Heart left ventricle (tissue), 16 donors: ENCODE measurements around the gene TNFAIP8L3. TPM values are rescaled to one million over a fixed set of nuclear protein-coding genes. Genes with fewer than 3 reads are reported as not detected.

Experiments
- ATAC-seq, 4 donors: fragments of 200-7000 bp; cut with Tn5 transposase; one replicate each; pipeline ENCODE4 v1.9.1; 2020 to 2022; ENCODE audit warnings: moderate library complexity in 4 of 4, mild to moderate bottlenecking in 3 of 4, moderate number of reproducible peaks in 1 of 4
- DNase-seq, 5 donors: peaks; one replicate each; pipeline ENCODE4 v3.0.0-alpha.2; 2020
- H3K27ac ChIP-seq, 12 donors: fragments of 200-600 bp; sonication (generic) in 4 of 12; one replicate each; pipeline versions ENCODE4 v1.5.0 to v1.8.0; 2016 to 2022; ENCODE audit warnings: mild to moderate bottlenecking in 2 of 12
- H3K27me3 ChIP-seq, 9 donors: fragments of 200-600 bp; sonication (generic) in 2 of 9; one replicate each; pipeline versions ENCODE4 v1.5.1 to v1.8.0; 2016 to 2022; ENCODE audit warnings: mild to moderate bottlenecking in 3 of 9
- H3K36me3 ChIP-seq, 9 donors: fragments of 200-600 bp; sonication (generic) in 2 of 9; one replicate each; pipeline versions ENCODE4 v1.5.0 to v1.8.0; 2018 to 2022; ENCODE audit warnings: mild to moderate bottlenecking in 2 of 9
- H3K4me1 ChIP-seq, 12 donors: fragments of 200-600 bp; sonication (generic) in 4 of 12; one replicate each; pipeline versions ENCODE4 v1.5.0 to v1.8.0; 2016 to 2022; ENCODE audit warnings: mild to moderate bottlenecking in 3 of 12
- H3K4me3 ChIP-seq, 12 donors: fragments of 200-600 bp; sonication (generic) in 4 of 12; one replicate each; pipeline versions ENCODE4 v1.5.0 to v1.8.0; 2017 to 2022; ENCODE audit warnings: mild to moderate bottlenecking in 9 of 12, moderate library complexity in 4 of 12
- H3K9me3 ChIP-seq, 12 donors: fragments of 200-600 bp; sonication (generic) in 4 of 12; one replicate each; pipeline versions ENCODE4 v1.5.0 to v1.8.0; 2016 to 2022; ENCODE audit warnings: mild to moderate bottlenecking in 1 of 12
- POLR2A ChIP-seq, 2 donors: fragments of 450-650 bp; IDR thresholded peaks; one replicate each; pipeline ENCODE4 v1.6.1; 2017; ENCODE audit warnings: antibody characterized with exemption in 2 of 2, mild to moderate bottlenecking in 2 of 2, moderate library complexity in 2 of 2
- WGBS, 4 donors: extraction: QIAGEN DNeasy Blood & Tissue Kit in 2 of 4; methylation state at CpG; one replicate each; pipeline versions ENCODE4 v1.1.5 to v1.1.7; 2013 to 2018; 5-methylcytosine and 5-hydroxymethylcytosine counted together
- intact Hi-C, 10 donors: fragments of 100-400 bp; cut with DNase I; formaldehyde crosslinking; loops; one replicate each; pipeline versions ENCODE4 v1.11.1 to v1.14.2; 2022
- polyA plus RNA-seq, 2 donors: library from polyadenylated mRNA; stranded (reverse); fragments of 200-250 nt; gene quantifications; one replicate each; pipeline ENCODE4 v1.2.3, GENCODE V29; 2013
- total RNA-seq, 9 donors: library from RNA; depleted of rRNA in 2 of 9; stranded (reverse); fragments of >200 nt in 2 of 9; fragmentation: NEBNext Ultra II Directional in 3 of 9; extraction: Animal tissue kit (Norgen Biotek cat#: 25700) in 3 of 9; gene quantifications; one replicate each; pipeline versions ENCODE4 v1.1.0 to v1.2.4, GENCODE V29; 2016 to 2023
- TF ChIP-seq, protein P1 (sequence below), 12 donors: fragments of 200-600 bp; sonication (generic) in 4 of 12; IDR thresholded peaks; one replicate each; pipeline versions ENCODE4 v1.5.0 to v1.8.0; 2018 to 2022; ENCODE audit warnings: antibody characterized with exemption in 12 of 12, mild to moderate bottlenecking in 5 of 12
- donor health status: ischemic (EF 13 %, LVEDD 7.1; RV severe dilation, severe dysfunction).
- donor health status: healthy with polysubstance abuse.
- donor health status: DM: no; HTN: yes; CAD: no.
- donor health status: DM: no; HTN: no; CAD: no.
- donor health status: ischemic (EF 25% LVEDD 6.9; RV normal size, moderate dysfunction).
- donor health status: ischemic (EF 25% LVEDD 5.7; RV mildly dilated, moderate dysfunction).
- donor health status: healthy.
- donor health status: DM: yes; HTN: yes; CAD: no.
- donor health status: ischemic (EF 35%, LVEDD 5.7; RV mildly dilated, moderate dysfunction).
- donor health status: nonischemic (EF 11% LVEDD 7.7; RV severe dilation, severe dysfunction).
- donor health status: DM: yes; HTN: yes; CAD: no.
- donor health status: PGD.
- donor health status: ischemic (EF 29% LVEDD 5.4; RV normal size, mild dysfunction).
- donor health status: nonischemic (EF 23%, LVEDD 6.1; RV moderate dilation, normal function).

The TNFAIP8L3 gene
- total and polyA plus RNA-seq, 11 donors, result 1.3 to 28.0 (median 3.1) TPM

DNA sequence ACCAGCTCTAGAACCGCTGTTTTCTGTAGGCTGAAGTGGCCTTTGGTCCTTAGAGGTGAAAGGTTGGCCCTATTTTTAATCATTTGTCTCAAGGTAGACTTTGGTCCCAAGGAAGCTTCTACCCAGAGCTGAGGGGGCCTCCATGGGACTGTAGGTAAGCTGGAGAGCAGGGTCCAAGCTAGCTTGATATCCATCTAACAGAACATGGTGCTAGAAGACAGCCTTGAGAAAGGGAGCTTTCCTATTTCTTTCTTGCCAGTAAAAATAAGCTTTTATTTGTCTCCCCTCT is 3.6 kb upstream of the TNFAIP8L3 start:
- DNase-seq (no peak), ATAC-seq (no peak)
- peak overlapping the region in 1 of 12 donors; percentile 19 for H3K27ac ChIP-seq
- H3K4me3 ChIP-seq, result no peak overlapping the region
- H3K36me3 ChIP-seq, result no peaks in the 10 kb centered on the region
- H3K9me3 ChIP-seq, result no peaks in the 10 kb centered on the region
- H3K27me3 ChIP-seq, result peaks cover 0 to 32% (median 0%) of the 10 kb centered on the region in 9 donors
- H3K4me1 ChIP-seq, result peaks cover 0 to 33% (median 18%) of the 10 kb centered on the region in 12 donors
- intact Hi-C loops, result no loop called here
- no peak for TF ChIP-seq POLR2A (IDR thresholded peaks at IDR 0.05)
- TF ChIP-seq, protein P1, sequence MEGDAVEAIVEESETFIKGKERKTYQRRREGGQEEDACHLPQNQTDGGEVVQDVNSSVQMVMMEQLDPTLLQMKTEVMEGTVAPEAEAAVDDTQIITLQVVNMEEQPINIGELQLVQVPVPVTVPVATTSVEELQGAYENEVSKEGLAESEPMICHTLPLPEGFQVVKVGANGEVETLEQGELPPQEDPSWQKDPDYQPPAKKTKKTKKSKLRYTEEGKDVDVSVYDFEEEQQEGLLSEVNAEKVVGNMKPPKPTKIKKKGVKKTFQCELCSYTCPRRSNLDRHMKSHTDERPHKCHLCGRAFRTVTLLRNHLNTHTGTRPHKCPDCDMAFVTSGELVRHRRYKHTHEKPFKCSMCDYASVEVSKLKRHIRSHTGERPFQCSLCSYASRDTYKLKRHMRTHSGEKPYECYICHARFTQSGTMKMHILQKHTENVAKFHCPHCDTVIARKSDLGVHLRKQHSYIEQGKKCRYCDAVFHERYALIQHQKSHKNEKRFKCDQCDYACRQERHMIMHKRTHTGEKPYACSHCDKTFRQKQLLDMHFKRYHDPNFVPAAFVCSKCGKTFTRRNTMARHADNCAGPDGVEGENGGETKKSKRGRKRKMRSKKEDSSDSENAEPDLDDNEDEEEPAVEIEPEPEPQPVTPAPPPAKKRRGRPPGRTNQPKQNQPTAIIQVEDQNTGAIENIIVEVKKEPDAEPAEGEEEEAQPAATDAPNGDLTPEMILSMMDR (IDR thresholded peaks at IDR 0.05), result no peak
- WGBS, 4 donors, result 64 to 100% (median 83%) methylated on average over 1 of the region's 1 CpG

DNA sequence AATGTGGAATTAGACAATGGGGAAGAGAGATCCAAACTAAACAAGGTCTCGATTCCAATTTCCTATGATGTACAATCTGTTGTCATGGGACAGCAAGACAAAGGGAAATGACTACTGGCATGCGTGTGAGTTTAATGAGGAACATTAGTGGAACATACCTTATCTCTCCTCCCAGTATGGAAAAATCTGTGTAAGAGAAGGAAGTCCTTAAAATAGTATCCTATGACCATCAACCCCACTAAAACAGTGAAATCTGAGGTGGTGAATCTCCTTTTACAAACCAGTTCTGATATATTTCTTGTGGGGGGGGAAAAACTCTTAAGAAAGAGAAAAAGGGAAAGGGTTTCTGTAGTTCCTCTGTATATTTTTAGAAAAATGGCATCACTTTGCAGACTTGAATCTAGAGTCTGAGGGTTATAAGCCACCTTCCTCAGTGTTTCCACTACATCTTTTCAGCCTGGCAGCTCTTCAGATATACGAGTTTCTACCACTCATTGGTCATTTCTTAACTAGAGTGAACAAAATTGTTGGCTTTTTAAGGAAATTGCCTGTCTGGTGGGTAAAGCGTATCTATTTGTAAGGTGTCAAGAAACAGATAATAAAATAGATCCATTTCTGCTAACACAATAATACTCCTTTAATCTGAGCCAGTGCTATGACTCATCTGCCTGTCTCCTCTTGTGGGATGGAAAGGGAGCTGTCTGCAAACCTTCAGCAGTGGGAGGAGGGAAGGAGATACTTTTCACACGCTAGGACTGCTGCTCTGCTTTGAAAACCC is 3.0 kb upstream of the TNFAIP8L3 start:
- H3K4me1 ChIP-seq, result peaks cover 0 to 37% (median 18%) of the 10 kb centered on the region in 12 donors
- peak overlapping the region in 2 of 12 donors; percentile 19 to 61 for H3K27ac ChIP-seq
- no peak overlapping the region for H3K4me3 ChIP-seq
- no peak for TF ChIP-seq POLR2A (IDR thresholded peaks at IDR 0.05)
- TF ChIP-seq, protein P1 (IDR thresholded peaks at IDR 0.05), result no peak
- intact Hi-C loops, result no loop called here
- H3K36me3 ChIP-seq, result no peaks in the 10 kb centered on the region
- WGBS, 4 donors, result 45 to 56% (median 51%) methylated on average over 5 of the region's 5 CpGs
- no peaks in the 10 kb centered on the region for H3K9me3 ChIP-seq
- DNase-seq (no peak), ATAC-seq (peak in 2 of 4 donors; percentile 18 to 68)
- peaks cover 0 to 38% (median 0%) of the 10 kb centered on the region in 9 donors for H3K27me3 ChIP-seq

DNA sequence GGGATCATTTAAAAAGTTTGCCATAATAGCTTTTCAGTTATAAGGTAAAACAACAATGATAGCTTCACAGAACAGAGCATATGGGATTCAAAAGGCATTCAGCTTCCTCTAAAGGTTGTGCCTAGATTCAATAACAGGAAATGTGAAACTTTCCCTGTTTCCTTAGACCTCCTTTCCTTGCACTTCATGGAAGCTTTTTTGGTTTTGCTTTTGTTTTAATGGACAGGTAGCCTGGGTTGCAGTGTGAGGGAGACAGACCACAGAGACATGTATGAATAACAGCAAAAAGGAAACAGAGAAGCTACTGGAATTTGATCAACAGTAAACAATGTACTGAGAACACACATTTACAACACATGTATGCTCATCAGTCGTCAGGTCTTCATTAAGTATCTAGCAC is 2.3 kb upstream of the TNFAIP8L3 start:
- TF ChIP-seq POLR2A (IDR thresholded peaks at IDR 0.05), result no peak
- TF ChIP-seq, protein P1 (IDR thresholded peaks at IDR 0.05), result no peak
- no peak for DNase-seq
- Histone ChIP-seq H3K36me3 (no peaks in the 10 kb centered on the region), H3K4me3 (no peak overlapping the region), H3K27me3 (peaks cover 0 to 39% (median 0%) of the 10 kb centered on the region in 9 donors), H3K27ac (peak overlapping the region in 1 of 12 donors; percentile 32), H3K4me1 (peaks cover 0 to 37% (median 18%) of the 10 kb centered on the region in 12 donors), H3K9me3 (no peaks in the 10 kb centered on the region)
- ATAC-seq, result no peak
- 61 to 69% (median 64%) methylated on average over 1 of the region's 1 CpG for WGBS, 4 donors
- intact Hi-C loops, result no loop called here

DNA sequence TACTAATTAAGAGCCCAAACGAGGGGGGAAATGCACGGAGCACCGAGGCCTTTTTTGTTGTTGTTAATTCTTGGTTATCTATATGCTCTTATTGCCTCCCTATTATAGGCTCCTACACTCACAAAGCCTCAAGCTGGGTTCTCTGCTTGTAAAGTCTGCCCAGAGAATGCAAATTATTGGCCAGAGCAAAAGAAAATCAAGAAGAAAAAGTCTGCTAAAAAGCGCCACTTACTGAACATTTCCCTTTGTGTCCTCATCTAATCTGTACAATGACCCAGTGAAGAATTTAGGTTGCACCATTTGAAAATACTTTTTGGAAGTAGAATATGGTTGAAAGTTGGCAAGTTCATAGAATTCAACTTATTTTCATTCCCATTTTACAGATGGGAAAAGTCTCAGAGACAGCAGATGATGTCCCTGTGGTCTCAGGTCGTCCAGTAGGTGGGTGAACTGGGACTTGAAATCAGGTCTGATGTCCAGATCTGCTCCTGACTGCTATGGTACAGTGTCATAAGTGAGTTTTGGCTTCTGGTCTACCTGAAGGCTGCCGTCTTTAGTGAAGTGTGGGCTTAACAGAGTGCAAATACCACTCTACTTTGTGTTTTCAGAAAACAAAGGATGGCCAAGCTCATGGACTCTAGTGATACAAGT is 1.1 kb upstream of the TNFAIP8L3 start:
- Histone ChIP-seq H3K27me3 (peaks cover 0 to 44% (median 0%) of the 10 kb centered on the region in 9 donors), H3K9me3 (no peaks in the 10 kb centered on the region), H3K36me3 (no peaks in the 10 kb centered on the region), H3K27ac (no peak overlapping the region), H3K4me3 (peak overlapping the region in 8 of 12 donors; percentile 41 to 75 (median 64)), H3K4me1 (peaks cover 0 to 37% (median 18%) of the 10 kb centered on the region in 12 donors)
- WGBS, 4 donors, result 50 to 63% (median 57%) methylated on average over 6 of the region's 6 CpGs
- no peak for ATAC-seq
- TF ChIP-seq, protein P1 (IDR thresholded peaks at IDR 0.05), result no peak
- no peak for TF ChIP-seq POLR2A (IDR thresholded peaks at IDR 0.05)
- no peak for DNase-seq
- intact Hi-C loops, result no loop called here
